Liver (tissue), 9 donors: ENCODE results near the gene ATP10D. TPM values are rescaled to one million over a fixed set of nuclear protein-coding genes. Genes with fewer than 3 reads are reported as not detected.

Experiments
- DNase-seq: peaks from one replicate; pipeline ENCODE4 v3.0.0-alpha.2; 2017; ENCODE audit warnings: low spot score
- H3K27ac ChIP-seq, 2 donors: one replicate each; pipeline ENCODE4 v1.7.0; 2013; ENCODE audit warnings: inconsistent platforms in 2 of 2, low read length in 2 of 2, control low read depth in 1 of 2, low read depth in 1 of 2, mild to moderate bottlenecking in 1 of 2
- H3K27me3 ChIP-seq, 4 donors: one replicate each; pipeline versions ENCODE4 v1.6.1 to v1.7.0; 2013; ENCODE audit warnings: low read length in 3 of 4, inconsistent platforms in 1 of 4, mild to moderate bottlenecking in 1 of 4, moderate library complexity in 1 of 4; ENCODE audit not compliant: control insufficient read depth in 4 of 4, insufficient read depth in 4 of 4
- H3K36me3 ChIP-seq, 4 donors: one replicate each; pipeline versions ENCODE4 v1.6.1 to v1.7.0; 2013; ENCODE audit warnings: low read length in 3 of 4, mild to moderate bottlenecking in 3 of 4, low read depth in 1 of 4, moderate library complexity in 1 of 4; ENCODE audit not compliant: control insufficient read depth in 4 of 4, insufficient read depth in 3 of 4
- H3K4me1 ChIP-seq, 4 donors: one replicate each; pipeline versions ENCODE4 v1.6.1 to v1.7.0; 2013; ENCODE audit warnings: low read length in 3 of 4, mild to moderate bottlenecking in 3 of 4, moderate library complexity in 1 of 4; ENCODE audit not compliant: control insufficient read depth in 4 of 4, insufficient read depth in 4 of 4
- H3K4me3 ChIP-seq, 3 donors: one replicate each; pipeline versions ENCODE4 v1.6.1 to v1.7.0; 2013; ENCODE audit warnings: low read length in 3 of 3, control low read depth in 1 of 3, low read depth in 1 of 3, mild to moderate bottlenecking in 1 of 3
- H3K9ac ChIP-seq, 2 donors: one replicate each; pipeline ENCODE4 v1.7.0; 2013; ENCODE audit warnings: low read length in 2 of 2, mild to moderate bottlenecking in 2 of 2, moderate library complexity in 2 of 2, control low read depth in 1 of 2, low read depth in 1 of 2
- H3K9me3 ChIP-seq, 4 donors: one replicate each; pipeline versions ENCODE4 v1.6.1 to v1.7.0; 2013; ENCODE audit warnings: low read length in 3 of 4; ENCODE audit not compliant: control insufficient read depth in 4 of 4
- ATF3 ChIP-seq: IDR thresholded peaks from 2 replicates; pipeline ENCODE4 v1.6.1; 2016; ENCODE audit warnings: antibody characterized with exemption
- CTCF ChIP-seq: fragments of 150-350 bp; IDR thresholded peaks from 2 replicates; pipeline ENCODE4 v1.5.1; 2017; ENCODE audit warnings: improper control_type of control experiment, low read depth, low read length; ENCODE audit not compliant: missing input control
- EGR1 ChIP-seq, 2 donors: IDR thresholded peaks; 2 replicates each; pipeline ENCODE4 v1.6.1; 2016 to 2018; ENCODE audit warnings: antibody characterized with exemption in 2 of 2, low read depth in 2 of 2
- FOXA1 ChIP-seq: IDR thresholded peaks from 2 replicates; pipeline ENCODE4 v1.6.1; 2016; ENCODE audit warnings: antibody characterized with exemption
- FOXA2 ChIP-seq: IDR thresholded peaks from 2 replicates; pipeline ENCODE4 v1.6.1; 2016; ENCODE audit warnings: antibody characterized with exemption
- GABPA ChIP-seq, 2 donors: IDR thresholded peaks in 1 of 2; conservative IDR thresholded peaks in 1 of 2; 2 replicates each; pipeline ENCODE4 v1.6.1; 2016; ENCODE audit warnings: antibody characterized with exemption in 2 of 2, mild to moderate bottlenecking in 1 of 2, moderate library complexity in 1 of 2
- HNF4A ChIP-seq, 2 donors: conservative IDR thresholded peaks; 2 replicates each; pipeline ENCODE4 v1.6.1; 2016; ENCODE audit warnings: antibody characterized with exemption in 2 of 2, mild to moderate bottlenecking in 2 of 2
- HNF4G ChIP-seq: IDR thresholded peaks from 2 replicates; pipeline ENCODE4 v1.6.1; 2016; ENCODE audit warnings: antibody characterized with exemption
- JUND ChIP-seq, 2 donors: IDR thresholded peaks; 2 replicates each; pipeline ENCODE4 v1.6.1; 2016; ENCODE audit warnings: antibody characterized with exemption in 2 of 2
- MAX ChIP-seq: IDR thresholded peaks from 2 replicates; pipeline ENCODE4 v1.6.1; 2016; ENCODE audit warnings: antibody characterized with exemption
- NR2F2 ChIP-seq: IDR thresholded peaks from 2 replicates; pipeline ENCODE4 v1.6.1; 2016; ENCODE audit warnings: antibody characterized with exemption
- RAD21 ChIP-seq, 2 donors: IDR thresholded peaks; 2 replicates each; pipeline ENCODE4 v1.6.1; 2016; ENCODE audit warnings: antibody characterized with exemption in 2 of 2, mild to moderate bottlenecking in 2 of 2
- REST ChIP-seq: IDR thresholded peaks from 2 replicates; pipeline ENCODE4 v1.6.1; 2016; ENCODE audit warnings: antibody characterized with exemption, mild to moderate bottlenecking
- RXRA ChIP-seq, 2 donors: IDR thresholded peaks; 2 replicates each; pipeline ENCODE4 v1.6.1; 2017 to 2018; ENCODE audit warnings: antibody characterized with exemption in 2 of 2, mild to moderate bottlenecking in 1 of 2
- SP1 ChIP-seq: IDR thresholded peaks from 2 replicates; pipeline ENCODE4 v1.6.1; 2018; ENCODE audit warnings: antibody characterized with exemption, mild to moderate bottlenecking
- TAF1 ChIP-seq: conservative IDR thresholded peaks from 2 replicates; pipeline ENCODE4 v1.6.1; 2016; ENCODE audit warnings: antibody characterized with exemption, mild to moderate bottlenecking
- YY1 ChIP-seq: IDR thresholded peaks from 2 replicates; pipeline ENCODE4 v1.6.1; 2016; ENCODE audit warnings: antibody characterized with exemption, mild to moderate bottlenecking
- ZBTB33 ChIP-seq: IDR thresholded peaks from 2 replicates; pipeline ENCODE4 v1.6.1; 2016; ENCODE audit warnings: antibody characterized with exemption
- WGBS: extraction: QIAGEN DNeasy Blood & Tissue Kit; methylation state at CpG from one replicate; pipeline ENCODE4 v1.1.7; 2013; 5-methylcytosine and 5-hydroxymethylcytosine counted together
- polyA plus RNA-seq, 2 donors: library from polyadenylated mRNA; stranded (reverse) in 1 of 2; unstranded in 1 of 2; fragments of 200-250 nt in 1 of 2; fragments of >200 nt in 1 of 2; fragmentation: Nextera tagmentation in 1 of 2; extraction: Ambion mirVana in 1 of 2; gene quantifications; one replicate each; pipeline versions ENCODE4 v1.2.1 to v1.2.3, GENCODE V29; 2013 to 2015
- total RNA-seq, 2 donors: library from RNA; depleted of rRNA; stranded (reverse); fragments of >200 nt; gene quantifications; one replicate each; pipeline ENCODE4 v1.2.3, GENCODE V29; 2014
- donor health status: healthy.
- donor health status: healthy.
- donor health status: healthy.
- donor health status: healthy.
- donor health status: healthy.

The ATP10D gene
- total and polyA plus RNA-seq, 4 donors: 4.3 to 13.6 (median 7.4) TPM

GRCh38 chr4:47612116-47613023, 127.3 kb downstream of the ATP10D start:
- H3K27ac ChIP-seq: no peak overlapping the region
- no peak overlapping the region for H3K9ac ChIP-seq
- H3K36me3 ChIP-seq: no peaks in the 10 kb centered on the region
- no peak for DNase-seq
- H3K4me3 ChIP-seq: no peak overlapping the region
- no peaks in the 10 kb centered on the region for H3K27me3 ChIP-seq
- WGBS: 74% methylated on average over 4 of the region's 4 CpGs
- H3K9me3 ChIP-seq: no peaks in the 10 kb centered on the region
- no peaks in the 10 kb centered on the region for H3K4me1 ChIP-seq
- TF ChIP-seq ATF3 (no peak), YY1 (no peak), RAD21 (IDR thresholded peaks at IDR 0.05) (no peak), EGR1 (IDR thresholded peaks at IDR 0.05; ENCODE audit: low read depth in 2 of 2) (no peak), HNF4G (no peak), CTCF (no peak), GABPA (IDR thresholded peaks at IDR 0.05 in 1 of 2, conservative IDR thresholded peaks at IDR 0.05 in 1 of 2) (no peak), FOXA1 (no peak), JUND (IDR thresholded peaks at IDR 0.05) (no peak)

- H3K9ac ChIP-seq: no peak overlapping the region
- no peaks in the 10 kb centered on the region for H3K27me3 ChIP-seq
- no peaks in the 10 kb centered on the region for H3K36me3 ChIP-seq
- 83% methylated on average over 4 of the region's 4 CpGs for WGBS
- H3K4me1 ChIP-seq: no peaks in the 10 kb centered on the region
- H3K4me3 ChIP-seq: no peak overlapping the region
- no peak for DNase-seq
- no peak overlapping the region for H3K27ac ChIP-seq
- no peaks in the 10 kb centered on the region for H3K9me3 ChIP-seq
- TF ChIP-seq EGR1 (IDR thresholded peaks at IDR 0.05; ENCODE audit: low read depth in 2 of 2): no peak
- no peak for TF ChIP-seq SP1
- no peak for TF ChIP-seq ZBTB33
- no peak for TF ChIP-seq RAD21 (IDR thresholded peaks at IDR 0.05)
- TF ChIP-seq FOXA2: no peak
- no peak for TF ChIP-seq MAX
- TF ChIP-seq TAF1: no peak
- TF ChIP-seq ATF3: no peak
- TF ChIP-seq JUND (IDR thresholded peaks at IDR 0.05): no peak
- TF ChIP-seq YY1: no peak
- TF ChIP-seq REST: no peak
- no peak for TF ChIP-seq RXRA (IDR thresholded peaks at IDR 0.05)
- no peak for TF ChIP-seq CTCF
- no peak for TF ChIP-seq HNF4A (conservative IDR thresholded peaks at IDR 0.05)
- TF ChIP-seq HNF4G: no peak
- TF ChIP-seq NR2F2: no peak
These were observed 130.3 kb downstream of the ATP10D start for GRCh38 chr4:47615385-47615784.
